ENCODE data around the gene UMPS.
"Not testable (repeated sequence)": the region's sequence is repeated elsewhere in the genome, so short reads cannot be mapped to it uniquely, and the experiment has no call there.

Gene UMPS

DNA sequence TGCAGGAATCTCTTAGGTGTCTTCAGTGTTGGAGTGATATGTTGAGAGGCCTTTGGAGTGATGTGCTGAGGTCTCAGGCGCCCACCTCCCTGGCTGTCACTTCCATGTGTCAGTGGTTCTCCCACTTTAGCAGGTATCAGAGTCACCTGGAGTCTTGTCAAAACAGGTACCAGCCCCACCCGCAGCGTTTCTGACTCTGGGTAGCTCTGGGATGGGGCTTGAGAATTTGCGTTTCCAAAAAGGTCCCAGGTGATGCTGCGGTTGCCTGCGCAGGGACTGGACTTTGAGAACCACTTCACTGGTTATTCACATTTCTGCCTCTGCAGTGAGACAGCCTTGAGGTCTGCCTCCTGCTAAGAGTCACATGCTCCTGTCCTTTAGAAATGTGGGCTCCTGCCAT is 15.5 kb downstream of the UMPS start:
- TF ChIP-seq, protein P1, sequence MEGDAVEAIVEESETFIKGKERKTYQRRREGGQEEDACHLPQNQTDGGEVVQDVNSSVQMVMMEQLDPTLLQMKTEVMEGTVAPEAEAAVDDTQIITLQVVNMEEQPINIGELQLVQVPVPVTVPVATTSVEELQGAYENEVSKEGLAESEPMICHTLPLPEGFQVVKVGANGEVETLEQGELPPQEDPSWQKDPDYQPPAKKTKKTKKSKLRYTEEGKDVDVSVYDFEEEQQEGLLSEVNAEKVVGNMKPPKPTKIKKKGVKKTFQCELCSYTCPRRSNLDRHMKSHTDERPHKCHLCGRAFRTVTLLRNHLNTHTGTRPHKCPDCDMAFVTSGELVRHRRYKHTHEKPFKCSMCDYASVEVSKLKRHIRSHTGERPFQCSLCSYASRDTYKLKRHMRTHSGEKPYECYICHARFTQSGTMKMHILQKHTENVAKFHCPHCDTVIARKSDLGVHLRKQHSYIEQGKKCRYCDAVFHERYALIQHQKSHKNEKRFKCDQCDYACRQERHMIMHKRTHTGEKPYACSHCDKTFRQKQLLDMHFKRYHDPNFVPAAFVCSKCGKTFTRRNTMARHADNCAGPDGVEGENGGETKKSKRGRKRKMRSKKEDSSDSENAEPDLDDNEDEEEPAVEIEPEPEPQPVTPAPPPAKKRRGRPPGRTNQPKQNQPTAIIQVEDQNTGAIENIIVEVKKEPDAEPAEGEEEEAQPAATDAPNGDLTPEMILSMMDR (IDR thresholded peaks at IDR 0.05; ENCODE audit: low read depth, low read length) = no peak
- DNase-seq (ENCODE audit: extremely low read depth, low read depth) = no peak

DNA sequence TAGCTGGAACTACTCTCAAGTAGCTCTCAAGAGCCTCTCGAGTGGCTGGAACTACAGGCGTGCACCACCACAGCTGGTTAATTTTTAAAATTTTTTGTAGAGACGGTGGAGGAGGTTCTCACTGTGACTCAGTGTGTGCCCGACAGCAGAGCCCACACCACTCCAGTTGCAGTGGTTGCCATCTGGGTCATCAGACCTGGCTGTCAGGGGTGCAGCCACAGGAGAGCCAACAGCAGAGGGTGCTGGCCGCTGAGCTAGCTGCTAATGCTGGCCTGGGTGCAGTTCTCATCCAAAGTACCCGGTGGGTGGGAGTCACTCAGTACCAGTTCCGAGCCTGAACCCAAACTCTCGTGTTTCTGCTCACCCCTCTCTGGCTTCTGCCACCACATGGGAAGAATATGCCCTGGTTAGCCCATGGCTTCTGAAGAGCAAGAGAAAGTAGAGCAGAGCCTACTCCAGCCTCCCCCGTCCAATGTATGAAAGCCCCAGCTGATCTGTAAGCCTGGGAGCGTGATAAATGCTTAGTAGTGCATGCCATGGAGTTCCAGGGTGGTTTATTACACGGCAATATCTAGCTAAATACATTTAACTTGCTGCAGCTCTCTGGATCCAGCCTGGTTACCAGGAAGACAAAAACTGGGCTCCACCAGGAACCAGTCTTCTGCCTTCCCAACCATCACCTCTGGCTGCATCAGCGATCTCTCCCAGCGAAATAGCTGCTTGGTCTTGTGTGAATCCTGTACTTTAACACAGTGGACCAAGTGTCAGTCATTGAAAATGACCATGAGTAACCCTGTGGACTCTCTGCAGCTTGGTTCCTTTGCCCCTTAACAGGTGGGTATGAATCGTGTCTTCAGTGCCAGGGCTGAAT is 17.1 kb downstream of the UMPS start:
- TF ChIP-seq, protein P1 (IDR thresholded peaks at IDR 0.05; ENCODE audit: low read depth, low read length) = no peak
- DNase-seq (ENCODE audit: extremely low read depth, low read depth) = no peak

DNA sequence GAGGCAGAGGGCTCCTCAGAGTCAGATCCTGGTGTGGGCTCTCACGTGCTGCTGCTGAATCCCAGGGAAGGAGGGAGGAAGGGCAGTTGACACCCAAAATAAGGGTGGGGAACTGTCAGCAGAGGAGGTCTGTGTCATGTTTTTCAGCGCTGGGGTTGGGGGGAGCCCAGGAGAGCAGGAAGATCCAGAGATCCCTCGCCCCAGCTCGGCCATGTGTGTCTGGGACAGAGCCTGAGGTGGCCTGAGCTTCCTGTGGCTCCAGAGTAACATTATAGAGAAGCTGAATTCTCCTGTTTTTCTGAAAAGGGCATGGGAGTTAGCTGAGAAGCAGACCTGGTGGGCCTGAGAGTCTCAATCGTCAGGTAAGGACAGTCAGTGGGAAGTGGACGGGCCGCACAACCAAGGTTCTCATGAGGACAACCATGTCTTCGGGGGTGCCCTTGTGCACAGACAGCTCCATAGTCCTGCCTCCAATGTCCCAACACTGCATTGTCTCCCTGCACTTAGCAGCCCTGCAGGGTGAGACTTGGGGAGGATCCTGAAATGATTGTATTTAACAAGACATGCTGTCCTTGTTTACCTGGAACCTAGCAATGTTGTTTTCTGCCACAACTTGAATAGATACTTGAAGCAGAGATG is 18.4 kb downstream of the UMPS start:
- no peak for DNase-seq (ENCODE audit: extremely low read depth, low read depth)
- TF ChIP-seq, protein P1 (IDR thresholded peaks at IDR 0.05; ENCODE audit: low read depth, low read length) = no peak

DNA sequence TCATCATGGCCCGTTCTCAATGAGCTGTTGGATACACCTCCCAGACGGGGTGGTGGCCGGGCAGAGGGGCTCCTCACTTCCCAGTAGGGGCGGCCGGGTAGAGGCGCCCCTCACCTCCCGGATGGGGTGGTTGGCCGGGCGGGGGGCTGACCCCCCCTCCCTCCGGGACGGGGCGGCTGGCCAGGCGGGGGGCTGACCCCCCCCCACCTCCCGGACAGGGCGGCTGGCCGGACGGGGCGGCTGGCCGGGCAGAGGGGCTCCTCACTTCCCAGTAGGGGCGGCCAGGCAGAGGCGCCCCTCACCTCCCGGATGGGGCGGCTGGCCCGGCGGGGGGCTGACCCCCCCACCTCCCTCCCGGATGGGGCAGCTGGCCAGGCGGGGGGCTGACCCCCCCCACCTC is 19.6 kb downstream of the UMPS start:
- DNase-seq (ENCODE audit: extremely low read depth, low read depth) = not testable (repeated sequence)

DNA sequence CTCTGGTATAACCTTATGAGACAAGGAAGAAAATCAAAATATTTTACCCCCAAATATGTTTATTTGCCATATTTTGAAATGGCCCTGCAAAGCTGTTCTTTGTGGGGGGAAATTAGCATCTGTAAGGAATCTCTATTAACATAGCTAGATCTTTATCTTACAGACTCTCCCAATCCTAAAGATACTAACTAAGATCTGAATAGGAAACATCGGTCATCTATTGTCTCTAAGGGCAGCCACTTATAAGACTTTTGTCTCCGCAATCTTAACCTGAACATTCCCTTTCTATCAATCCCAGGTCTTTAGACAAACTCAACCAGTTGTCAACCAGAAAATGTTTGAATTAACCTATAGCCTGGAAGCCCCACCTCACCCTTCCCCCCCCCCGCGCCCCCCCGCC is 21.2 kb downstream of the UMPS start:
- no peak for DNase-seq (ENCODE audit: extremely low read depth, low read depth)
- TF ChIP-seq, protein P1 (IDR thresholded peaks at IDR 0.05; ENCODE audit: low read depth, low read length) = no peak

DNA sequence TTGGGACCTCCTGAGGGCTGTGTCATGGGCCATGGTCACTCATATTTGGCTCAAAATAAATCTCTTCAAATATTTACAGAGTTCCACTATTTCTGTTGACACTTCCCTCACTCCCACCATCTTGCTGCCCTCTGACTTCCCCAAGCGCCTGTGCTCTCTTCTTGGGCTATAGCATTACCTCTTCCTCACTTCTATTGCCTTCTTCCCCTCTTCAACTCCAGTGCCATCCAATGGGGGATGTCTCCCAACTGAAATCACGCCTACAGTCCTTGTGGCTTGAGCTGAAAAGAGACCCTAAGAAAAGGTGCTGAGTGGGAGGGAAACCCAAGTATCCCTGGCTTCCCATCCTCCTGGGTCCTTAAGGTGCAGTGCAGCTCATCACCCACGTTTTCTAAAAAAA is 21.8 kb downstream of the UMPS start:
- TF ChIP-seq, protein P1 (IDR thresholded peaks at IDR 0.05; ENCODE audit: low read depth, low read length) = no peak

DNA sequence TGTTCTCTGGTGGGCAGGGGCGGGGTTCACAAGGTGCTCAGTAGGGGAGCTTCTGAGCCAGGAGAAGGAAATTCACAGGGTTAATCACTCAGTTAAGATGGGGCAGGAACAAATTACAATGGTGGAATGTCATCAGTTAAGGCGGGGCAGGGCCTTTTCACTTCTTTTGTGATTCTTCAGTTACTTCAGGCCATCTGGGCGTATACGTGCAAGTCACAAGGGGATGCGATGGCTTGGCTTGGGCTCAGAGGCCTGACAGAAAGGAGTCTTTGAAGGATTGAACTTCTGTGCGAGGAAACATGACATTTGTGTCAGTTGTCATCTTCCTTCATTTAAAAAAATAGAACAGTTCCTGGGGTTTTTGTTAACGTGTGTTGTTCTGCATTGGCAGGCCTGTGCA is 27.7 kb downstream of the UMPS start:
- DNase-seq (ENCODE audit: extremely low read depth, low read depth) = not testable (repeated sequence)

More for the DNA sequence above, 21.8 kb downstream of the UMPS start:
- DNase-seq (ENCODE audit: extremely low read depth, low read depth) = no peak

DNA sequence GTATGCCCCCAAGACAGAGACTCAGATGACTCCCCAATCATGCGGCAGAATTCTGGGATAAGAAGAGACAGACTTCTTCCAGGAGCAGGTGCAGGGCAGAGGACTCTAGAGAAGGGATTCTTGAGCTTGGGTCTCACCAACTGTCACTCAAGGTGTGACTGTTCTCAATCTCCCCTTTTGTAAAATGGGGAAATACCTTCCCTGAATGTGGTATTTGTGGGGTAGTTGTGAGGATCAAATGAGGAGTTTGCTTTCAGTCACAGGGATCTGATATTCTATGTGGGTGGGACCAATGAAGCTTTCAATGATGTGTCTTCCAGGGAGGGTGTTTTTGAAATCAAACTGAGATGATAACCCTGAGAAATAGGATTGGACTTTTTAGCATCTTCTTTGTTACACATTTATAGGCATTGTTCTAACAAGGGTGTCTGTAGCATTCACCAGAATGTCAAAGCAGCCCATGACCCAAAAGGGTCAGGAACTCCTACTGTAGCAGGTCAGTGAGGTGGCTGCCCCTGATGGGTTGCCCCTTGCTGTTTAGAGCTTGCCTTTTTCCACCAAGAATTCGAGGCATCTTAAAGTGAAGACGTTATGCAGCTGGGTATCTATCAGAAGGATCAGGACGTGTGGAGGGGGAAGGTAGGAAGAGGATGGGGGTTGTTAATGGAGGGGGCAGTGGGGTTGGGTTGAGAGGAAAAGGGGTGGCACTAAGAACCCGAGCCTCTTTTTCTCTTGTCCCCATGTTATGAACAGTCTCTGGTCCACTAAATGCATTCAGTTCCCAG is 28.8 kb downstream of the UMPS start:
- TF ChIP-seq, protein P1 (IDR thresholded peaks at IDR 0.05; ENCODE audit: low read depth, low read length) = no peak
- DNase-seq (ENCODE audit: extremely low read depth, low read depth) = no peak
